GM21825 (cell line): Measurements from ENCODE around the gene SDK1.
"Not testable (repeated sequence)": the region's sequence is repeated elsewhere in the genome, so short reads cannot be mapped to it uniquely, and the experiment has no call there.

Experiments used
- ATAC-seq: cut with Tn5 transposase; IDR thresholded peaks from one replicate; pipeline ENCODE4 v1.9.1; 2021; ENCODE audit warnings: mild to moderate bottlenecking, moderate library complexity; ENCODE audit not compliant: unreplicated experiment

The SDK1 gene

GRCh38 chr7:4079366-4079765 lies 778.3 kb downstream of the SDK1 start:
- no peak for ATAC-seq

DNA sequence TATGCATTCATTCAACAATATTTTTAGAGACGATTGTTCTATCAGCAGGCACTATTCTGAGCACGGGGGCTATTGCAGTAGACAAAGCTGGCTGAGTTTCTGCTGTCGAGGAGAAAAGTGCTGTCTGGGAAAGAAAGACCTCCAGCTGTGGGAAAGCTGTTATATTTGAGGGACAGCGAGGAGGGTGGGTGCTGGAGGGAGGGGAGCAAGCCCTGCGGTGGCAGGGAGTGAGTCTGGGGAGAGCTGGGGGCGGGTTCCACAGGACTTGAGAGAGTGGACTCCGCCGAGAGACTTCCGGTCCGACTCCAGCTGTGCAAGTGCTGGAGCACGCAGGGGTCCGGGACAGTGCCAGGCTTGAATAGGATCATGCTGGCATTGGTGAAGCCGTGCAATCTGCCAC lies 778.9 kb downstream of the SDK1 start:
- no peak for ATAC-seq

DNA sequence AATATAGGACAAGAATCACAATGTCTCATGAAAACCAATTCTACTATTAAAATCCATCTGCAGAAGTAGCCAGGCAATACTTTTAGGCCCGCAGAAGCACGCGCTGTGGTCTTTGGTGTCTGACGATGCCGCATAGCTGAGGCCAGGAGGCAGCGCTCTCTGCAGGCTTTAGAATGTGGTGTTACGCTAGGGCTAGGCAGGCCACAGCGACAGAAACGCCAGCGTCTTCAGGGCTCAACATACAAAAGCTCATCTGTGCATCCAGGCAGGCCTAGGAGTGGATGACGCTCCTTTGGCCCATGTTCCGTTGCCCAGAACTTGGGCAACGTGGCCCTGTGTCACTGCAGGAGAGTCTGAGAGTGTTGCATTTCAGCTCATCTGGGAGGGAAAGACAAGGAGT lies 779.9 kb downstream of the SDK1 start:
- ATAC-seq, result no peak

GRCh38 chr7:4083513-4083912 lies 782.5 kb downstream of the SDK1 start:
- no peak for ATAC-seq

- no peak for ATAC-seq
These were observed 783.2 kb downstream of the SDK1 start for GRCh38 chr7:4084271-4084670.

- ATAC-seq, result no peak
These were observed 785.1 kb downstream of the SDK1 start for GRCh38 chr7:4085937-4086691.

GRCh38 chr7:4086723-4087122 lies 785.7 kb downstream of the SDK1 start:
- no peak for ATAC-seq

DNA sequence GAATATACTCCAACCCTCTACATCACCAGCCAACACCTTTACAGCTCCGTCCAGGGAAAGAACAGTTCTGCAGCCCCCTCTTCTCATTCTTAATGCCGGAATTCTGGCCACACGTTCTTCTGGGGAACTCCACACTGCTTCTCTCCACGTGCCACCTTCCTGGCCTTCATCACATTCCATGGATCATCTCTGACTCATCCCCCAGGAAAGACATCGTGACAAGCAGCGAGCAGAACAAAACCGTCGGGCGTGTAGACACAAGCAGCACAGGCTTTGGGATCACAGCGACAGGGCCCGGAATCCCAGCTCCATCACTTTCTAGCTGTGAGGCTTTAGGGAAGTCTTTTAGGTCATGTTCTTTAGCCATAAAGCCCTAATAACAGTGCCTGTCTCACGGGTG lies 790.7 kb downstream of the SDK1 start:
- ATAC-seq, result no peak

DNA sequence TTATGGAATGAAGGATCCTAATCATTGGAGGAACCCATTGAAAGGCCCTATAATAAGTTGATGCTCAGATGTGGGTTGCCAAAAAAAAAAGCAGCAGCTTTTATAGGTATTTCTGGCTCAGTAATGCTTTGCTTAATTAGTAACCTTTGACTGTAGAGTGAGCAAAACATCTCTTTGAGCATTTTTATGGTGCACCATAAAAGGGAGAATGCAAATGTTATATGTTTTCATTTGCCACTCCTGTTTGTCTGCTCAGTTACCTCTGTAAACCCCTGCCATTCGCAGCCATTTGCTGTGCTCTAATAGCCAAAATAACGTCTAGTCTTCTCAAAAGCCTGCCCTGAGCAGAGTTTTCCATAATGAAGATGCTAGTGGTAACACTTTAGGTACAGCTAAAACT lies 792.0 kb downstream of the SDK1 start:
- ATAC-seq, result no peak

DNA sequence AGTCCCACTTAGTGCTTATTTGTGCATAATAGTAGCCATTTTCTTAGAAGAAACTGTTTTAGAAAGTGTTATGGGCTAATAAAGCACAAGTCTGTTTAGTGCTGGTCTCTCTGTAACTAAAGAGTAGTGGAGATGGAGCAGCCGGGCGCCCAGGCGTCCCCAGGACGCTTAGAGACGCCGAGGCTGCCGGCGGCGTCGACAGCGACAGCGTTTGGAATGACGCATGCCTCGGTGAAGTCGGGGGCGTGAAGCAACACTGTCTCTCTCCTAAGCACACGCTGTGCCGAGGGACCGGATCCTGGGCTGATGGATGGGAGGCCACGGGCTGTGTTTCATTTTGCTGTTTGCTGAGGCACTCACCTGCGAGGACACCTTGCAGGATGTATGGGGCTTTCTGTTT lies 792.4 kb downstream of the SDK1 start:
- ATAC-seq, result no peak

DNA sequence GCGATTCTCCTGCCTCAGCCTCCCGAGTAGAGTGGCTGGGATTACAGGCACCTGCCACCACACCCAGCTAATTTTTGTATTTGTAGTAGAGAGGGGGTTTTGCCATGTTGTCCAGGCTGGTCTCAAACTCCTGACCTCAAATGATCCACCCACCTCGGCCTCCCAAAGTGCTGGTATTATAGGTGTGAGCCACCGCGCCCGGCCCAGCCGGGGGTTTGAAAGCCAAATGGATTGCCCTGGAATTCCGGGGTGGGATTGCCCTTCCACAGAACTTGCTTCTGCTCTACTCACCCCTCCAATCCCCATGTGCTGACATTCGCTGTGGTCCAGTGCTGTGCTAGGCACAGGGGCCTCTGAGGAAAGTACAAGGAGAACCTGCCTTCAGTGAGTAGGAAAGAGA lies 793.1 kb downstream of the SDK1 start:
- not testable (repeated sequence) for ATAC-seq

- ATAC-seq, result no peak
These were observed 796.1 kb downstream of the SDK1 start for GRCh38 chr7:4097001-4097609.

GRCh38 chr7:4098169-4098568 lies 797.1 kb downstream of the SDK1 start:
- no peak for ATAC-seq

GRCh38 chr7:4099651-4100050 lies 798.6 kb downstream of the SDK1 start:
- no peak for ATAC-seq

GRCh38 chr7:4100148-4100547 lies 799.1 kb downstream of the SDK1 start:
- no peak for ATAC-seq

DNA sequence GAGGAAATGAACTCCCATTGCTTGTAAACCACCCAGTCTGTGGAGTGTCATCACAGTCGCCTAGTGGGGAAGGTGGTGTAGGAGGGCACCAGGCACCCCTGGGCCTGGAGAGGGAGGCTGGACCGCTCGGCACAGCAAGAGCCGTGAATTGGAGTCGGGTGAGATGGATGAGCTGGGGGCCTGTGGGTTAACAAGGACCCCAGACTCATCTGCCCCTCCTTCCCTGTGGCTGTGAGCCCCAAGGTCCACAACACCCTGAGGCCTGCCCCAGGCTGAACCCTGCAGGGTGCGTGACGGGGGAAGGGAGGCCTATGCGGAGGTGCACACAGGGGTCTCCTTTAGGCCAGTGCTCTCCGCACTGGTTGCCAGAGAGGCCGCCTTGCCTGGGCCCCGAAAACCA lies 799.6 kb downstream of the SDK1 start:
- no peak for ATAC-seq

- ATAC-seq, result no peak
These were observed 801.3 kb downstream of the SDK1 start for GRCh38 chr7:4102231-4102841.

GRCh38 chr7:4103352-4104091 lies 802.5 kb downstream of the SDK1 start:
- no peak for ATAC-seq

GRCh38 chr7:4107839-4108238 lies 806.8 kb downstream of the SDK1 start:
- no peak for ATAC-seq

- no peak for ATAC-seq
These were observed 807.9 kb downstream of the SDK1 start for GRCh38 chr7:4108951-4109350.

- ATAC-seq, result no peak
These were observed 808.5 kb downstream of the SDK1 start for GRCh38 chr7:4109481-4110110.
